Measurements from ENCODE around the gene RBMX.
"Not testable (repeated sequence)": the region's sequence is repeated elsewhere in the genome, so short reads cannot be mapped to it uniquely, and the experiment has no call there.

RBMX gene

GRCh38 chrX:136874114-136874513, 6.4 kb downstream of the RBMX start:
- DNase-seq, result not testable (repeated sequence)

GRCh38 chrX:136873210-136873609, 7.3 kb downstream of the RBMX start:
- not testable (repeated sequence) for DNase-seq

GRCh38 chrX:136872091-136872700, 8.3 kb downstream of the RBMX start:
- DNase-seq, result no peak

- DNase-seq, result no peak
These were observed 10.5 kb downstream of the RBMX start for GRCh38 chrX:136870064-136870463.

GRCh38 chrX:136868283-136869055, 12.1 kb downstream of the RBMX start:
- DNase-seq, result no peak

- no peak for DNase-seq
These were observed 13.0 kb downstream of the RBMX start for GRCh38 chrX:136867518-136867917.

GRCh38 chrX:136867096-136867491, 13.4 kb downstream of the RBMX start:
- DNase-seq, result no peak

GRCh38 chrX:136866337-136867095, 14.0 kb downstream of the RBMX start:
- no peak for DNase-seq

- no peak for DNase-seq
These were observed 15.0 kb downstream of the RBMX start for GRCh38 chrX:136865270-136866158.

GRCh38 chrX:136863826-136864225, 16.7 kb downstream of the RBMX start:
- no peak for DNase-seq

- no peak for DNase-seq
These were observed 18.0 kb downstream of the RBMX start for GRCh38 chrX:136862546-136862945.

GRCh38 chrX:136861877-136862276, 18.6 kb downstream of the RBMX start:
- no peak for DNase-seq

- no peak for DNase-seq
These were observed 22.3 kb downstream of the RBMX start for GRCh38 chrX:136858007-136858756.

- no peak for DNase-seq
These were observed 24.0 kb downstream of the RBMX start for GRCh38 chrX:136856551-136856950.

- DNase-seq, result no peak
These were observed 24.5 kb downstream of the RBMX start for GRCh38 chrX:136856050-136856449.

- DNase-seq, result no peak
These were observed 29.0 kb downstream of the RBMX start for GRCh38 chrX:136851526-136851925.

- DNase-seq, result no peak
These were observed 29.9 kb downstream of the RBMX start for GRCh38 chrX:136850441-136851175.

- DNase-seq, result no peak
These were observed 31.1 kb downstream of the RBMX start for GRCh38 chrX:136849395-136849794.

- no peak for DNase-seq
These were observed 32.7 kb downstream of the RBMX start for GRCh38 chrX:136847874-136848273.

- no peak for DNase-seq
These were observed 41.3 kb downstream of the RBMX start for GRCh38 chrX:136839196-136839595.

- DNase-seq, result no peak
These were observed 44.8 kb downstream of the RBMX start for GRCh38 chrX:136835761-136836160.
